ENCODE results near the gene TNXB.
"Not testable (repeated sequence)": the region's sequence is repeated elsewhere in the genome, so short reads cannot be mapped to it uniquely, and the experiment has no call there.

TNXB gene

GRCh38 chr6:31994421-31994820, 114.7 kb downstream of the TNXB start:
- not testable (repeated sequence) for DNase-seq
